Measurements from ENCODE around the gene RPL22. TPM values are rescaled to one million over a fixed set of nuclear protein-coding genes. Genes with fewer than 3 reads are reported as not detected.

RPL22 gene
- total and polyA plus RNA-seq, 2 of the 8 experiments (the other 6 are each of a cell fraction or from before 2014, with no cell fraction given) = 133 to 521 TPM

GRCh38 chr1:6144647-6145395, 54.6 kb downstream of the RPL22 start:
- 78% methylated on average over 16 of the region's 16 CpGs; no CpG with 5 or more reads in 1 of the 2 experiments for WGBS, 2 experiments (ENCODE audit: extremely low coverage in 1 of 2, insufficient coverage in 1 of 2, insufficient read length in 1 of 2, insufficient replicate concordance in 2 of 2, low coverage in 1 of 2, low lambda C conversion rate in 2 of 2, missing lambda C conversion rate in 1 of 2)
- Histone ChIP-seq H3K9ac (replicated peaks in 1 of 4; ENCODE audit: extremely low read depth in 1 of 4, low read depth in 3 of 4, low read length in 3 of 4) (peak overlapping the region in 1 of 4 experiments; percentile 33; a peak in 1 of 7 replicates), H4K91ac (replicated peaks; ENCODE audit: insufficient read length, low read length) (no peak overlapping the region), H3K4me1 (replicated peaks in 1 of 4; ENCODE audit: control insufficient read depth in 3 of 4, insufficient read depth in 4 of 4, low read length in 3 of 4) (peaks cover 0 to 18% (median 4%) of the 10 kb centered on the region in 4 experiments; a peak in 4 of 7 replicates), H3K36me3 (ENCODE audit: control insufficient read depth in 2 of 4, insufficient read depth in 4 of 4, low read length in 3 of 4) (no peaks in the 10 kb centered on the region; a peak in 1 of 8 replicates), H3K79me2 (ENCODE audit: control insufficient read depth in 1 of 2, insufficient read depth in 2 of 2, low read length in 2 of 2) (no peaks in the 10 kb centered on the region), H3K27ac (ENCODE audit: low read depth, low read length) (0 out of 2 replicates have a peak overlapping the region, but pooled peaks have one; percentile 9), H2BK20ac (ENCODE audit: low read length) (no peak overlapping the region), H3K18ac (ENCODE audit: extremely low read depth, low read length) (no peak overlapping the region), H4K20me1 (replicated peaks in 1 of 2; ENCODE audit: control insufficient read depth in 1 of 2, insufficient read depth in 2 of 2, low read length in 2 of 2) (peaks cover 0 to 7% of the 10 kb centered on the region in 2 experiments), H3K14ac (ENCODE audit: insufficient read length) (no peak overlapping the region), H3K4ac (replicated peaks; ENCODE audit: insufficient read length, low read depth, low read length) (no peak overlapping the region), H2AK5ac (ENCODE audit: low read depth, low read length) (no peak overlapping the region), H3K23me2 (ENCODE audit: low read depth, low read length) (peaks cover 4% of the 10 kb centered on the region), H3K56ac (replicated peaks; ENCODE audit: insufficient read length, low read depth, low read length) (no peak overlapping the region), H4K8ac (ENCODE audit: extremely low read depth, insufficient read depth, low read length) (peak overlapping the region; percentile 39; the same call in 1 of the 2 replicates), H2AFZ (ENCODE audit: low read length) (no peak overlapping the region), H2BK15ac (ENCODE audit: low read length) (no peak overlapping the region), H3K4me3 (ENCODE audit: extremely low read depth in 1 of 4, insufficient read depth in 2 of 4, low read depth in 3 of 4, low read length in 4 of 4) (no peak overlapping the region), H2BK5ac (ENCODE audit: low read depth, low read length) (no peak overlapping the region), H3K27me3 (replicated peaks in 1 of 4; ENCODE audit: control insufficient read depth in 3 of 4, extremely low read depth in 1 of 4, insufficient read depth in 3 of 4, low read length in 3 of 4) (peaks cover 4 to 25% (median 21%) of the 10 kb centered on the region in 4 experiments), H2BK120ac (replicated peaks; ENCODE audit: low read depth, low read length) (no peak overlapping the region), H2BK12ac (ENCODE audit: low read depth, low read length) (peak overlapping the region; percentile 5; the same call in 1 of the 2 replicates), H3K4me2 (ENCODE audit: insufficient read depth in 1 of 2, low read depth in 2 of 2, low read length in 2 of 2) (no peak overlapping the region), H3K23ac (ENCODE audit: insufficient read length) (no peak overlapping the region), H4K5ac (ENCODE audit: insufficient read length, low read depth, low read length) (no peak overlapping the region), H3K9me3 (ENCODE audit: insufficient read depth in 2 of 2, low read depth in 1 of 2, low read length in 1 of 2) (no peaks in the 10 kb centered on the region), H3K79me1 (ENCODE audit: low read depth, low read length) (no peaks in the 10 kb centered on the region)
- TF ChIP-seq SUZ12 (IDR thresholded peaks at IDR 0.05; ENCODE audit: low read length) = no peak
- no peak for TF ChIP-seq JUND (IDR thresholded peaks at IDR 0.05; ENCODE audit: low read length)
- no peak for TF ChIP-seq USF2 (IDR thresholded peaks at IDR 0.05; ENCODE audit: low read length)
- TF ChIP-seq MAX (IDR thresholded peaks at IDR 0.05) = no peak
- FAIRE-seq = no peak
- no peak for DNase-seq (ENCODE audit: low read depth in 1 of 2, low spot score in 2 of 2)
- ChIA-PET POLR2A (ENCODE audit: partially characterized antibody) (interaction anchor here (0.6 to 1.3 kb wide), 2 partner anchors 13 to 98 kb away, joined by 3 read pairs; no protein-coding TSS in a partner anchor), CTCF (ENCODE audit: partially characterized antibody) (interaction anchor here (1.2 to 3.9 kb wide), 10 partner anchors 9 to 103 kb away, joined by 3 to 13 read pairs (median 4); no protein-coding TSS in a partner anchor)
